ENCODE measurements around the gene OR52N1. TPM values are rescaled to one million over a fixed set of nuclear protein-coding genes. Genes with fewer than 3 reads are reported as not detected.

OR52N1 gene
- total and polyA plus RNA-seq, 2 experiments from 2014 or later: not detected

DNA sequence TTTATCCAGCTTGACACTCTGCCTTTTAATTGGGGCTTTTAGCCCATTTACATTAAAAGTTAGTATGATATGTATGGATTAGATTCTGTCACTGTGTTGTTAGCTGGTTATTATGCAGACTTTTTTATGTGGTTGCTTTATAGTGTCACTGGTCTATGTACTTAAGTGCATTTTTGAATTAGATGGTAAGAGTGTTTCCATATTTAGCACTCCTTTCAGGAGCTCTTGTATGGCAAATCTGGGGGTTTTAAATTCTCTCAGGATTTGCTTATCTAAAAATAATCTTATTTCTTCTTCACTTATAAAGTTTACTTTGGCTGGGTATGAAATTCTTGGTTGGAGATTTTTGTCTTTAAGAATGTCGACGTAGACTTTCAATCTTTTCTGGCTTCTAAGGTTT, 46.6 kb upstream of the OR52N1 start:
- H3K4me2 ChIP-seq: no peak overlapping the region
- Mint-ChIP-seq H3K27ac (no peak overlapping the region), H3K4me3 (no peak overlapping the region), H3K36me3 (ENCODE audit: low read depth) (no peaks in the 10 kb centered on the region), H3K4me1 (no peaks in the 10 kb centered on the region; the same call in 2 of the 3 replicates), H3K27me3 (ENCODE audit: insufficient read depth, low read depth, poor library complexity) (peaks cover 2% of the 10 kb centered on the region), H3K9me3 (no peaks in the 10 kb centered on the region; the same call in 2 of the 3 replicates)
- no peaks in the 10 kb centered on the region for H4K20me1 ChIP-seq (replicated peaks; ENCODE audit: insufficient read depth)
- H3K4me3 ChIP-seq: no peak overlapping the region
- no peak overlapping the region for H3K27ac ChIP-seq (ENCODE audit: low read depth)
- H3K4me1 ChIP-seq (ENCODE audit: insufficient read depth): no peaks in the 10 kb centered on the region
- no peaks in the 10 kb centered on the region for H3K27me3 ChIP-seq (ENCODE audit: insufficient read depth)
- H3K79me2 ChIP-seq (replicated peaks; ENCODE audit: insufficient read depth): no peaks in the 10 kb centered on the region
- ATAC-seq (no peak), DNase-seq (ENCODE audit: low spot score) (no peak)
- H2AFZ ChIP-seq: no peak overlapping the region
- no peaks in the 10 kb centered on the region for H3K9me2 ChIP-seq (ENCODE audit: insufficient read depth)
- no peaks in the 10 kb centered on the region for H3F3A ChIP-seq (replicated peaks; ENCODE audit: low read depth)
- H3K36me3 ChIP-seq (ENCODE audit: insufficient read depth): no peaks in the 10 kb centered on the region
- no peak for TF ChIP-seq EZH2 (IDR thresholded peaks at IDR 0.05; ENCODE audit: low read depth, unreplicated experiment)
- TF ChIP-seq ZNF462 (CRISPR knock-in tag; IDR thresholded peaks at IDR 0.05): no peak
- TF ChIP-seq POLR2AphosphoS5 (IDR thresholded peaks at IDR 0.05; ENCODE audit: low read depth): no peak
- no peak for TF ChIP-seq ZNF331 (CRISPR knock-in tag; IDR thresholded peaks at IDR 0.05; ENCODE audit: low read depth)

GRCh38 chr11:5833446-5833845, 42.4 kb upstream of the OR52N1 start:
- no peaks in the 10 kb centered on the region for H4K20me1 ChIP-seq (replicated peaks; ENCODE audit: insufficient read depth)
- Mint-ChIP-seq H3K27me3 (ENCODE audit: insufficient read depth, low read depth, poor library complexity) (no peaks in the 10 kb centered on the region), H3K4me1 (peaks cover 6% of the 10 kb centered on the region; the same call in 2 of the 3 replicates), H3K4me3 (no peak overlapping the region), H3K36me3 (ENCODE audit: low read depth) (no peaks in the 10 kb centered on the region), H3K9me3 (no peaks in the 10 kb centered on the region; the same call in 2 of the 3 replicates), H3K27ac (no peak overlapping the region)
- no peaks in the 10 kb centered on the region for H3K4me1 ChIP-seq (ENCODE audit: insufficient read depth)
- H3F3A ChIP-seq (replicated peaks; ENCODE audit: low read depth): no peaks in the 10 kb centered on the region
- no peaks in the 10 kb centered on the region for H3K36me3 ChIP-seq (ENCODE audit: insufficient read depth)
- no peak overlapping the region for H2AFZ ChIP-seq
- no peak overlapping the region for H3K4me3 ChIP-seq
- H3K9me2 ChIP-seq (ENCODE audit: insufficient read depth): no peaks in the 10 kb centered on the region; the same call in 1 of the 2 replicates
- no peak overlapping the region for H3K4me2 ChIP-seq
- H3K79me2 ChIP-seq (replicated peaks; ENCODE audit: insufficient read depth): no peaks in the 10 kb centered on the region
- H3K27me3 ChIP-seq (ENCODE audit: insufficient read depth): no peaks in the 10 kb centered on the region
- DNase-seq (ENCODE audit: low spot score) (no peak), ATAC-seq (no peak)
- H3K27ac ChIP-seq (ENCODE audit: low read depth): no peak overlapping the region
- TF ChIP-seq CTCF (conservative IDR thresholded peaks at IDR 0.05; ENCODE audit: low read depth in 2 of 2) (no peak), ZNF114 (CRISPR knock-in tag; IDR thresholded peaks at IDR 0.05) (no peak), CREB1 (CRISPR knock-in tag; IDR thresholded peaks at IDR 0.05; ENCODE audit: low read depth) (no peak), ETS1 (IDR thresholded peaks at IDR 0.05) (no peak), ZNF331 (CRISPR knock-in tag; IDR thresholded peaks at IDR 0.05; ENCODE audit: low read depth) (no peak), STAT1 (IDR thresholded peaks at IDR 0.05; ENCODE audit: unreplicated experiment) (no peak)

Measured in GM23338 (cell line).